ENCODE measurements around the gene CRB1.

GRCh38 chr1:197307136-197307535 lies 39.1 kb downstream of the CRB1 start:
- no peak for TF ChIP-seq CTCF (IDR thresholded peaks at IDR 0.05)
- no peak for TF ChIP-seq POLR2A (IDR thresholded peaks at IDR 0.05)
- no peak for TF ChIP-seq POLR2AphosphoS5 (IDR thresholded peaks at IDR 0.05)

Measured in breast epithelium (tissue), 3 donors.